Activated CD4-positive, alpha-beta memory T cell treated with anti-CD3 and anti-CD28 coated beads for 36 hours (primary cell): ENCODE data around the gene PLXNA4. TPM values are rescaled to one million over a fixed set of nuclear protein-coding genes. Genes with fewer than 3 reads are reported as not detected.

Experiments used
- CTCF ChIA-PET: fragments of 350-600 bp; sonication (Branson Sonifier 250); formaldehyde crosslinking; loops from one replicate; lab custom pipeline; 2021; ENCODE audit warnings: antibody characterized with exemption, inconsistent platforms; lab: Charles Lee
- POLR2A ChIA-PET: fragments of 350-600 bp; sonication (Branson Sonifier 250); formaldehyde crosslinking; loops from one replicate; lab custom pipeline; 2021; ENCODE audit warnings: antibody characterized with exemption; lab: Charles Lee
- DNase-seq: peaks from one replicate; pipeline ENCODE4 v3.0.0-alpha.2; 2020
- H3K27ac Mint-ChIP-seq: one replicate; pipeline ENCODE4 v1.8.0; 2021; ENCODE audit warnings: mixed read lengths
- H3K27me3 Mint-ChIP-seq: one replicate; pipeline ENCODE4 v1.8.0; 2021; ENCODE audit warnings: mixed read lengths
- H3K36me3 Mint-ChIP-seq: one replicate; pipeline ENCODE4 v1.8.0; 2021; ENCODE audit warnings: mixed read lengths
- H3K4me1 Mint-ChIP-seq: one replicate; pipeline ENCODE4 v1.8.0; 2021; ENCODE audit warnings: low read depth, mixed read lengths
- H3K4me3 Mint-ChIP-seq: one replicate; pipeline ENCODE4 v1.8.0; 2021; ENCODE audit warnings: mild to moderate bottlenecking, mixed read lengths
- H3K9me3 Mint-ChIP-seq: one replicate; pipeline ENCODE4 v1.8.0; 2021; ENCODE audit warnings: mixed read lengths
- intact Hi-C: fragments of 100-400 bp; cut with micrococcal nuclease; formaldehyde crosslinking; loops from one replicate; pipeline ENCODE4 v1.15.1; 2023
- total RNA-seq, 2 experiments: library from RNA; stranded (reverse); gene quantifications; one replicate each; pipeline ENCODE4 v1.2.3, GENCODE V29; 2021

The PLXNA4 gene
- total RNA-seq, 2 experiments from 2014 or later: 0.17 to 0.24 TPM

DNA sequence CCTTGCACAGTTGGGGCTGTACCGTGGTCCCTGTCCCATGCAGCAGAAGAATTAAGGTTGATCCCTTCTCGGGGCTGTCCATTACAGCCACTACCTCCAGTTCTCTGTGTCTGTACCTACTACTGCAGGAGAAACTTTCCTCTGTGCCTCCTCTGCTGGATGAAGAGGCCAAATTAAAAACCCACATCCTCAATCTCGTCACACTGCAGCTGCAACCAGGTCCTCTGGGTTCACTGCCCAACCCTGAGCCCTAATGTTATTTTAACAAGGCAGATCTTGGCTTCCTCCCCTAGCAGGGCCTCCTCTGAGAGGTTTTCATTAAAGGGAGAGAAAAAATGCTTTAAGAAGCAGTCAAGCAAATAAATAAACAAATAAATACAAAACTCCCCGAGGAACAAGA, 66.6 kb downstream of the PLXNA4 start:
- no peaks in the 10 kb centered on the region for H3K27me3 Mint-ChIP-seq
- no peak overlapping the region for H3K4me3 Mint-ChIP-seq

GRCh38 chr7:132508724-132509353, 67.4 kb downstream of the PLXNA4 start:
- intact Hi-C loops: no loop called here
- POLR2A ChIA-PET: no interaction called here
- DNase-seq: no peak
- Mint-ChIP-seq H3K27me3 (no peaks in the 10 kb centered on the region), H3K9me3 (no peaks in the 10 kb centered on the region), H3K36me3 (no peaks in the 10 kb centered on the region), H3K27ac (no peak overlapping the region), H3K4me1 (peaks cover 5% of the 10 kb centered on the region), H3K4me3 (no peak overlapping the region)
- CTCF ChIA-PET: interaction anchor here (1.0 kb wide), 1 partner anchor 71 kb away, joined by 3 read pairs; no protein-coding TSS in a partner anchor

More for the DNA sequence above, 66.6 kb downstream of the PLXNA4 start:
- no peak overlapping the region for H3K27ac Mint-ChIP-seq
- no peaks in the 10 kb centered on the region for H3K9me3 Mint-ChIP-seq
- no peak for DNase-seq
- peaks cover 5% of the 10 kb centered on the region for H3K4me1 Mint-ChIP-seq
- intact Hi-C loops: no loop called here
- no peaks in the 10 kb centered on the region for H3K36me3 Mint-ChIP-seq
- ChIA-PET POLR2A (interaction anchor here (0.5 kb wide), 1 partner anchor 11 kb away, joined by 3 read pairs; no protein-coding TSS in a partner anchor), CTCF (no interaction called here)

DNA sequence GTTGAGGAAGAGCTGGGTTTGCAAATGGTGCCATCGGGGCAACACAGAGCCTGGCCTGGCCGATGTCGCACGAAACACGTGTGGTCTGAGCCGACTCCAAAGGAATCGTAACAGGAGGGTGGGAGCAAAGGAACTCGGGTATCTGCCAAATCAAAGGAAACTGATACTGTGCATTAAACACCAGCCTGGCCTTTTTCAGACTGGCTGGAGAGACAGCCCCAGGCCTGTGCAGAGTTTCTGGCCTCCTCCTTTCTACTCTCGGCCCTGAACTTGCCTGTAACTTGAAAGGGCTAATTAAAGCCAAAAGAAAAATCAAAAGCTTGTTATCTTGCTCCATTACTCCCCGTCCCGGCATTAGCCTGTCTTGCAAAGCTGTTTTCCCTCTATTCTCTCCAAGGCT, 71.4 kb downstream of the PLXNA4 start:
- intact Hi-C loops: no loop called here
- CTCF ChIA-PET: no interaction called here

DNA sequence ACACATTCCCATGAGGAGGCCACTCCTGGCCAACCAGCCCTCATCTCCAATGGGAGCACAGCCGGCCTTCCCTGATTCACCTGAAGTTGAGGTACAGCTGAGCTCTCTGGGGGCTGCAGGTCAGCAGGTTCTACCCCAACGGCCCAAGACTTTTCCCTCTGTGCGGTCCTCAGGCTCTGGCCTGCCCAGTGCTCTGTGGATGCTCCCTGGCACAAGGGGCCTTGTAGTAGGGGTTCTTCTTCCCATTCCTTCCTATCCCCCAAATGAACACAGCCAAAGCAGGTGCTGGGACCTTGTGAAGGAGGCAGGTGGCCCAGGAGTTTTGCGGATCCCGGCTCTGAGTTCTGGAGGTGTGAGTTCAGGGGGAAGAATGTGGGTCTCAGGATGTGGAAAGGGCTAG, 72.2 kb downstream of the PLXNA4 start:
- Mint-ChIP-seq H3K4me3 (no peak overlapping the region), H3K27ac (no peak overlapping the region), H3K9me3 (no peaks in the 10 kb centered on the region), H3K4me1 (no peaks in the 10 kb centered on the region), H3K36me3 (no peaks in the 10 kb centered on the region), H3K27me3 (no peaks in the 10 kb centered on the region)
- ChIA-PET CTCF (no interaction called here), POLR2A (no interaction called here)
- intact Hi-C loops: no loop called here
- DNase-seq: no peak

More for the DNA sequence above, 71.4 kb downstream of the PLXNA4 start:
- H3K36me3 Mint-ChIP-seq: no peaks in the 10 kb centered on the region
- H3K27ac Mint-ChIP-seq: no peak overlapping the region
- POLR2A ChIA-PET: no interaction called here
- H3K4me1 Mint-ChIP-seq: peaks cover 2% of the 10 kb centered on the region
- DNase-seq: no peak
- no peaks in the 10 kb centered on the region for H3K27me3 Mint-ChIP-seq
- no peaks in the 10 kb centered on the region for H3K9me3 Mint-ChIP-seq
- no peak overlapping the region for H3K4me3 Mint-ChIP-seq

- no peaks in the 10 kb centered on the region for H3K4me1 Mint-ChIP-seq
- H3K27me3 Mint-ChIP-seq: no peaks in the 10 kb centered on the region
- intact Hi-C loops: no loop called here
- ChIA-PET CTCF (no interaction called here), POLR2A (no interaction called here)
- no peaks in the 10 kb centered on the region for H3K36me3 Mint-ChIP-seq
- H3K9me3 Mint-ChIP-seq: no peaks in the 10 kb centered on the region
- no peak overlapping the region for H3K27ac Mint-ChIP-seq
- no peak overlapping the region for H3K4me3 Mint-ChIP-seq
- DNase-seq: no peak
Measured at GRCh38 chr7:132503415-132503814, 72.9 kb downstream of the PLXNA4 start.

DNA sequence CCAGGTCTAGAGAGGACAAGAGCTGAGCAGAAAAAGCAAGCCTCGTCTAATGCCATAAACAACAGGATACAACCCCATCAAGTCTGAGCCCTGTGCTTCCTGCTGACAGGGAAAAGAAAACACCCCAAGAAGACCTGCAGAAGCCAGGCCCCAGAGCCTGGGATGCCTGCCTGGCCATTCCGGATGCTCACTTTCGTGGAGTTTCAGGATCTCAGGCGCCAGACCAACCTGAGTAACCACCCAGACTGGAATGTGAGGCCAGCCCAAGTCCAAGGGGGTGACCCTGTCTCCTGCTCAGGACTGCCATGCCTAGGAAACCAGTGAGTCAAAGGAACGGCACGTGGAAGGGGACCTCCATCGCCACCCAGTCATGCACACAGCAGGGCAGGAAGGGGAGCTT, 74.3 kb downstream of the PLXNA4 start:
- intact Hi-C loops: no loop called here
- Mint-ChIP-seq H3K27ac (no peak overlapping the region), H3K36me3 (no peaks in the 10 kb centered on the region), H3K27me3 (no peaks in the 10 kb centered on the region), H3K4me1 (no peaks in the 10 kb centered on the region), H3K4me3 (no peak overlapping the region), H3K9me3 (no peaks in the 10 kb centered on the region)
- POLR2A ChIA-PET: no interaction called here
- DNase-seq: no peak
- CTCF ChIA-PET: interaction anchor here (1.8 kb wide), 1 partner anchor 79 kb away, joined by 6 read pairs; no protein-coding TSS in a partner anchor

DNA sequence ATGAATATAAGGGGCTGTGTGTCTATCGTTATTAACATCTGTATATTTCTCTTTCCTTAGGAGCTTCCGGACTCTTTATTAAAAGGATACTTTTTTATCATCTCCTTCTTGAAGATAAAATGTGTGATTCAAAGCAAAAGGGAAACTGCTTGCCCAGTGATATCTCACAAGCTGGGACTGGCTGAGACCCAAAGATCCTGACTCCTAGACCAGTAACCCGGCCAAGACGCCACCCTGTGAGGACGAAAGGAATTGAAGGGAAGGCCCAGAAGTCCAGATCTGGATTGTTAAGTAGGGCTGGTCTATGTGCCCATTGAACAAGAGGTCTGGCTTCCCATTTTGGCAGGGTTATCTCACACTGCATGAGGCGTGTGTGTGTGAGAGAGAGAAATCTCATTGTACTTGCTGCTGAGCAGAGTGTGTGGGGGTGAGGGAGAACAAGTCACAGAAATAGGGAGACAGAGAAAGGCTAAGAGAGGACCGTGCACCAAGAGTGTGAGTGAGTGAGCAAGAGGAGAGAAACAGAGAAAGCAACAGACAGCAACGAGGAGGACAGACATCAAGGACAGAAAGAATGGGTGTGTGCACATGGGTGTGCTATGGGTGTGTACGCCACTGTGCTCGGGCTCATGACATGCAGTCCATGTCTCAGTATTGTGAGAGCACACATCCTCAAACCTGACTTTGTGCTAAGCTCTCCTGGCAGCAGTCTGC, 75.4 kb downstream of the PLXNA4 start:
- no peaks in the 10 kb centered on the region for H3K9me3 Mint-ChIP-seq
- H3K36me3 Mint-ChIP-seq: no peaks in the 10 kb centered on the region
- CTCF ChIA-PET: interaction anchor here (1.8 kb wide), 1 partner anchor 80 kb away, joined by 6 read pairs; no protein-coding TSS in a partner anchor
- H3K27ac Mint-ChIP-seq: no peak overlapping the region
- DNase-seq: no peak
- intact Hi-C loops: no loop called here
- no peak overlapping the region for H3K4me3 Mint-ChIP-seq
- POLR2A ChIA-PET: no interaction called here
- H3K4me1 Mint-ChIP-seq: no peaks in the 10 kb centered on the region
- no peaks in the 10 kb centered on the region for H3K27me3 Mint-ChIP-seq

- Mint-ChIP-seq H3K36me3 (no peaks in the 10 kb centered on the region), H3K27ac (no peak overlapping the region), H3K9me3 (no peaks in the 10 kb centered on the region), H3K4me3 (no peak overlapping the region), H3K27me3 (no peaks in the 10 kb centered on the region), H3K4me1 (no peaks in the 10 kb centered on the region)
- POLR2A ChIA-PET: no interaction called here
- CTCF ChIA-PET: interaction anchor here (1.3 kb wide), 1 partner anchor 81 kb away, joined by 3 read pairs; no protein-coding TSS in a partner anchor
- no peak for DNase-seq
- intact Hi-C loops: no loop called here
Measured at GRCh38 chr7:132499487-132499886, 76.8 kb downstream of the PLXNA4 start.

- H3K4me3 Mint-ChIP-seq: no peak overlapping the region
- no peaks in the 10 kb centered on the region for H3K4me1 Mint-ChIP-seq
- POLR2A ChIA-PET: no interaction called here
- intact Hi-C loops: no loop called here
- no peaks in the 10 kb centered on the region for H3K27me3 Mint-ChIP-seq
- DNase-seq: no peak
- H3K9me3 Mint-ChIP-seq: no peaks in the 10 kb centered on the region
- CTCF ChIA-PET: interaction anchor here (1.3 kb wide), 1 partner anchor 82 kb away, joined by 3 read pairs; no protein-coding TSS in a partner anchor
- no peaks in the 10 kb centered on the region for H3K36me3 Mint-ChIP-seq
- no peak overlapping the region for H3K27ac Mint-ChIP-seq
Measured at GRCh38 chr7:132499065-132499464, 77.2 kb downstream of the PLXNA4 start.

DNA sequence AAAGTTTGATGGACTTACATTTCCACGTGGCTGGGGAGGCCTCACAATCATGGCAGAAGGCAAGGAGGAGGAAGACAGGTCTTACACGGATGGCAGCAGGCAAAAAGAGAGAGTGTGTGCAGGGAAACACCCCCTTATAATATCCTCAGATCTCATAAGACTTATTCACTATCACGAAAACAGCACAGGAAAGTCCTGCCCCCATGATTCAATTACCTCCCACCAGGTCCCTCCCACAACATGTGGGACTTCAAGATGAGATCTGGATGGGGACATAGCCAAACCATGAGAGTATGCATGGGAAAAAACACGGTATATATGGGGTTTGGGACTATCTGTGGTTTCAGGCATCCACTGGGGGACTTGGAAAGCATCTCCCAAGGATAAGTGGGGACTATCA, 78.0 kb downstream of the PLXNA4 start:
- Mint-ChIP-seq H3K27ac (no peak overlapping the region), H3K9me3 (no peaks in the 10 kb centered on the region), H3K4me3 (no peak overlapping the region), H3K27me3 (no peaks in the 10 kb centered on the region), H3K4me1 (no peaks in the 10 kb centered on the region), H3K36me3 (no peaks in the 10 kb centered on the region)
- DNase-seq: no peak
- ChIA-PET POLR2A (no interaction called here), CTCF (interaction anchor here (1.3 kb wide), 1 partner anchor 82 kb away, joined by 3 read pairs; no protein-coding TSS in a partner anchor)
- intact Hi-C loops: no loop called here

DNA sequence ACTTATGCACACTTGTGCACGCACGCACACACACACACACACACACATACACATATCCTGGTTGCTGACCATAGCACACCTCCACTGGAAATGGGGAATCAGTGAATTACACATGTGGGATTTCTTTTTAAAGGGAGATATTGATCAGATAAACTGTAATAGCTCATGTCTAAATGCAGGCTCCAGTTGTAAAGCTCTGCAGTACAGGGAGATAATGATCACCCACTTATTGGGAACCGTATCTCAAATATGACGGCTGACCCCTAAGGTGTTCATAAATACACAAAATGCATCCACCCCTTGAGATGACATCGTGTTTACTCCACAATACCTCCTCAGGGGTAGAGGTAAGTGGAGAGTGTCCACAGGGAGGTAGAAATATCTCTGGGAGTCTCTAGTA, 79.2 kb downstream of the PLXNA4 start:
- ChIA-PET CTCF (interaction anchor here (1.2 kb wide), 1 partner anchor 83 kb away, joined by 4 read pairs; no protein-coding TSS in a partner anchor), POLR2A (no interaction called here)
- H3K27me3 Mint-ChIP-seq: no peaks in the 10 kb centered on the region
- DNase-seq: no peak
- intact Hi-C loops: no loop called here
- no peaks in the 10 kb centered on the region for H3K36me3 Mint-ChIP-seq
- H3K9me3 Mint-ChIP-seq: no peaks in the 10 kb centered on the region
- H3K4me1 Mint-ChIP-seq: no peaks in the 10 kb centered on the region
- H3K27ac Mint-ChIP-seq: no peak overlapping the region
- no peak overlapping the region for H3K4me3 Mint-ChIP-seq

DNA sequence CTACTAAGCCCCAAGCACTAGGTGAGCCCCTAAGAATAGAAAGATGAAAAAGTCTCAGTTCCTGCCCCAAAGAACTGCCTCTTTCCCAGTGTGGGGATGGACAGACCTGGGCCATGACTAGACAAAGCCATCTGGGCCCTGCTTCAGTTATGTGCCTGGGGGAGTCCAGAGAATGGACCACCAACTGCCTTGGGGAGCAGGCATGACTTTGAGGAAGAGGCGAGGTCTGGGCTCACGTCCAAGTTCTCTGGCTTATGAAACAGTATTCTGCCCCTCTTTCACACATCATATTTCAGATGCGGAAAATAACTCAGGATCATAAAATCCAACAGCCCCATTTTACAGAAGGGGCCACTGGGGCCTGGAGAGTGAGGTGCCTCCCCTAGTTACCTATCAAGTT, 80.3 kb downstream of the PLXNA4 start:
- ChIA-PET POLR2A (no interaction called here), CTCF (no interaction called here)
- Mint-ChIP-seq H3K27me3 (no peaks in the 10 kb centered on the region), H3K36me3 (no peaks in the 10 kb centered on the region), H3K9me3 (no peaks in the 10 kb centered on the region), H3K27ac (no peak overlapping the region), H3K4me1 (no peaks in the 10 kb centered on the region), H3K4me3 (no peak overlapping the region)
- no peak for DNase-seq
- intact Hi-C loops: no loop called here
